Activated CD8-positive, alpha-beta memory T cell treated with anti-CD3 and anti-CD28 coated beads, Interleukin-2, amount 50 U/mL, for 4 hours (primary cell): ENCODE results near the gene NR4A2.

Experiments used
- DNase-seq: peaks from one replicate; pipeline ENCODE4 v3.0.0-alpha.2; 2020

NR4A2 gene

DNA sequence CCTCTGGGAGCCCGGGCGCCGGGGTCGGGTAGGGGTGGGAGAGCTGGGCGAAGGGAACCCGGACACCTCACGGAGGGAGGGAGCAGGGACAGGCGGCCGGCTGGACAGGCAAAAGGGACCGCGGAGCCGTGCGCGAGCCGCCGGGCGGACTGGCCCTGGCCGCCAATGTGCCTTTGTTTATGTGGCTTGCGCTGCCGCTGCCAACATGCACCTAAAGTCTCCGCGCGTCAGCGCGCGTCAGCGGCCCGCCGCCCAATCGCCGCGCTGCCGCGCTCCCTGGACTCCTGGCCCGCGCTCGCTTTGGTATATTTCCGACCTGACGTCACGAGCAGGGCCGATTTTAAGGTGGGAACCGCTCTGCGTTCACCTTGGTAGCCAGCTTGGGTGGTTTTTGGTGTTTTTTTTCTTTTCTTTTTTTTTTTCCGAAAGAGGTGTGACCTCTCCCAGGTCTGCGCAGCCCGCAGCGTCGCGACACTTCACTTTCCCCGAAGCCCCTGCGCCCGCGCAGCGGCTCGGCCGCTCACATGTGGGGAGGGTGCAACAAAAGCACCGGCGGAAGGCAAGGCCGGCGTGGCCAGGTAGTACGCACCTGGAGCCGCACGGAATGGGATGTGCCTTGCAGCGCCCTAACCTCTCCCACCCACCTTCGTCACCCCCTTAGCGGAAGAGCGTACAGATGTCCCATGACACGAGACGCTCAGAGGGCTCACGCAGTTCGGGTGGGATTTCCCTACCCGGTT, at the start of gene NR4A2:
TSS of gene NR4A2 (minus strand) at position 188 of the 740 bp plus-strand sequence. CDS start 2,535 bp downstream, outside the sequence.
- DNase-seq: peak; percentile 91

DNA sequence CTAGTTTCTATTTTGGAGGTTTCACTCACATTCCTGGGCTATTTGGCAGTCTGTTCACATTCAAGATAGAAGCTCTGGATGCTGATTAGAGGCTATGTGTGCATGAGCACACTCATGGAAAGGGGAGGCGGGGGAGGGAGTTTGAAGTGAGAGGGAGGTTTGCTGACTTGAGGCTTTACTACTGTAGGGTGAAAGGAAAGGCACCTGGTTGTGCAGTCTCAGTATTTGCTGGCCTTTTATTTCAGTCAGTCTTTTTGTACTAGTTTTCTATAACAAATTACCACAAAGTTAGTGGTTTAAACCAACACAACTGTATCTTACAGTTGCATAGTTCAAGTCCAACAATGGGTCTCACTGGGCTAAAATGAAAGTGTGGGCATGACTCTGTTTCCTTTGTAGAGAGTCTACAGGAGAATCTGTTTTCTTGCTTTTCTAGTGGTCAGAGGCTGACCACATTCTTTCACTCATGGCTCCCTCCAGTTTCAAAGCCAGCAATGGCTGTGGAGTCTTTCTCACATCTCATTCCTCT, 47.7 kb upstream of the NR4A2 start:
- DNase-seq: no peak

DNA sequence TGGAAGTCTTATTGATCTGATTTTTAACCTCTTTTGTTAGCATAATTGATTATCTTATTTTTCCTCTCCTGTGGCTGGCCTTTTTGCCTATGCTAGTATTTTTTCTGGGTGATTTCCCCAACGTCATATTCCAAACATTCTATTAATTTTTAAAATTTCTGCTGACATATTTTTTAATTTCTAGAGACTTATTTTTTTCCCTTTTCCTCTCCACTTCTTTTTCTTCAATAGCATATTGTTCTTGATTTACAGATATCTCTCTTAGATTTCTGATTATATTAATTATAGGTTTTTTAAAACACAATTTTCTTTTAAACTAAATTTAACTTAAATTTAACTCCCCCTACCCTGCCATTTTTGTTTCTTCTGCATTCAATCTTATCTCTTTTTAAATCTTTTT, 47.2 kb upstream of the NR4A2 start:
- DNase-seq: no peak

DNA sequence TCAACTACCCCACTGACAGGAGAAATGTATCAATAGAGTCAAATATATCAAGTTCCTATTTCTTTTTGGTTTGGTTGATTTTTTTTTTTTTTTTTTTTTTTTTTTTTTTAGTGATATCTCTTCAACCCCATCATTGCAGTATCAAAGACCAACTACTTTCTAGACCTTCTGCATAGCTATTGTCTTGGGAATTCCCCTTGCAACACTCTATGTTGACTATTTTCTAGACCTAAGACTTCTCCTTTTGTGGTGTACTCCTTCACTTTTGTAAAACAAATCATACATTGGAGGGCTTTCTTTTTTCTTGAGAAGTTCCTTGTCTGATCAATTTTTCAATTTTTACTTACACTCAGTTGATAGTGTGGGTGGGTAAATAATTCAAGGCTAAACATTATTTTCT, 46.5 kb upstream of the NR4A2 start:
- DNase-seq: no peak

DNA sequence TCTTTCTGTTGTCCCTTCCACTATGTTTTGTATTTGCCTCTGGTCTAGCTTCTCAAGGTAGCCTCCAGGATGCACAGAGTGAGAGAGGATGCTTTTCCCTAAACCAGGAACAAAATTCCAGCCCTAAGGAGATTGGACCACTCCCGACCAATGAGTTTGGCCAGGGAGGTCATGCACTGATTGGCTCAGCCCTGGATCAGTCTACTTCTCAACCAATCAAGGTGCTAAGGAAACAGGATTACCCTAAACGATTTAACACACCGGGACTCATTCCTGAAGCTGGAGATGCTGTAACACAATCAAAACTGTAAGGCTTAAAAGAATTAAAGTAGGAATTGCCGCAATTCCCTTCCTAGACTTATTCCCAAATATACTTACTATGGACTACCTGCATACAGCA, 34.2 kb upstream of the NR4A2 start:
- no peak for DNase-seq

DNA sequence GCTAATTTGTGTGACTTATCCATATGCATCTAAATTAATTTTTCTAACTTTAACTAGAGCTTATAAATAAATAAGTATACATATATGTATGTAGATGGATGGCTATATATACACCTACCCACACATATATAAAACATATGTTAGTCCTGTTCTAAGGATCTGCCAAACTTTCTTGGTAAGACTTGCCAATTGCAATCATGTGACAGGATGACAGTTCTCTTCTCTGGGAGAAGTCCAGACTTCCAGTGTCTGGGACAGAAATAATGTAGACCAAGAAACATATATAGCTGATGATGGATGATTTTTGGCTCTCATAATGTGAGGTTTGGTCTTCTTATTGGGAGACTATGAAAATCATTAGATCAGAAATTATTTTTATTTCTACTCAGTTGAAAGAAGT, 30.6 kb upstream of the NR4A2 start:
- no peak for DNase-seq

DNA sequence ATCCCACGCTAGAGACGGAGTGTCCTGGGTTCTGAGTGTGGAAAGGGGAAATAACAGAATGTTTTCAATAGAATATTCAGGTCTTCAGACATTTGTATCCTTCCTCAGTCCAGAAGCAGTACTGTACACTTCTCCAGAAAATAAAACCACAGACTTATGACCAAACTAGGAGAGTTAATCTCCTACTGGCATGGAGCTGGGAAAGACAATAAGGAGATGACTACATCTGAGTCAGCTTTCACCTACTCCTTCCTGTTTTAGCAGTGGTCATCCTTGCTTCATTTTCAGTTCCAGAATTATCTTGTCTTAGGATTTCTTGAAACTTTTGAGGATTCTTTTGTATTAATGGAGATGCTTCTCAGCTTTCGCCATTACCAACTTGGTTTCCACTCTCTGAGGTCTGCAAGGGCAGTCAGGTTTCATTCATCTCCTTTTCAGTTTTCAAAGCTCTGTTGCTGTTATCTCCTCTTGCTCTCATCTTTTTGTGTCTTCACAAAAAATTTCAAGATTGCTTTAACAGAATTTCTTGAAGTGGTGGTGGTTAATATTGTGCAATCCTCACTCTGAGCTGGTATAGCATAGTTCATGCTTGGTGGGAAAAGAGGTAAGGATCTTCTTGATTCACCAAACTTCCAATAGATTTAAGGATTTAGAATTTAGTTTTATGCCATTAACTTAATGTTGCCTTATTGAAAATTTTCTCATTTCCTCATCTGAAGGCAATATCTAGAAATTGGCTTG, 23.7 kb upstream of the NR4A2 start:
- no peak for DNase-seq

DNA sequence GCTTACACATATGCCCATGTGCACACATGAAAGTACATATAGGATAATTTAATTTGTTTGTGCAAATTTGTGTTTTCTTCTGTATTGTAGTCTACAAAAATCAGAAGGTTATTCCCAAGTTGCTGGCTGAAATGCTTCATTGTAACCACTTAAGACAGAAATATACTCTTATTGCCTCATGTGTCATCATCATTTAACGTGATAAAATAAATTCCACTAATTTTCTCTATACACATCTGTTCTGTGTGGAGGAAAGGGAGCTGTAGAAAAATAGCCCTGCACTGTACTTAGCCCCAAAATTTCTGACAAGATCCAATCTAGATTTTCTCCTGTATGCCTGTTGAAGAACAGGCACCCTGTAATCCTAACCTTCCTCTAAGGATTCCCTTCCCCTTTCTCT, 20.4 kb upstream of the NR4A2 start:
- no peak for DNase-seq

DNA sequence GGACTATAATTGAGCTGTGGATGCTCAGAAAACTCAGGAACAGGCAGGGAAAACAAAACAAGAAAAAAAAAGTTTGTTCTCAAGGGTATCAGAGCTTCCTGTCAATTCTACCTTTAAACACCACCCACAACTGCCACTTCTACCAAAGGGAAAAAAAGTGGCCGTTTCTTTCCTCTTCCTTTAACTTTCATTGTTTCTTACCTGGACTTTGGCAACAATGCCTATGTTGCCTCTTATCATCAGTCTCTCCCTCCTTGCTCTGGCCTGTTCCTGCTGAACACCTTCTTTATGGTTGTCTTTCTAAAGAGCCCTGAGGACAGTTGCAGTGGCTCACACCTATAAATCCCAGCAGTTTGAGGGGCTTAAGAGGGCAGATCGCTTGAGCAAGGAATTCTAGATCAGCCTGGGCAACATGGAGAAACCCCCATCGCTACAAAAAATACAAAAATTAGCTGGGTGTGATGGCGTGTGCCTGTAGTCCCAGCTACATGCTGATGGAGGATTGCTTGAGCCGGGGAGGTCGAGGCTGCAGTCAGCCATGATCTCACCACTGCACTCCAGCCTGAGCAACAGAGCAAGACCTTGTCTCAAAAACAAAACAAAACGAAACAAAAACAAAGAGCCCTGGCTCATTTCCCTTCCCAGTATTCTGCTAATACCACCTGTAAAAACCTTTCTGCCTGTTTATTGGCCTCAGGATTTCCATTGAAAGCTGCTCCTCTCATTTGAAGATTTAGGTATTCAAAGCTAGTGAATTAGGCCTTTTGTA, 18.0 kb upstream of the NR4A2 start:
- no peak for DNase-seq

DNA sequence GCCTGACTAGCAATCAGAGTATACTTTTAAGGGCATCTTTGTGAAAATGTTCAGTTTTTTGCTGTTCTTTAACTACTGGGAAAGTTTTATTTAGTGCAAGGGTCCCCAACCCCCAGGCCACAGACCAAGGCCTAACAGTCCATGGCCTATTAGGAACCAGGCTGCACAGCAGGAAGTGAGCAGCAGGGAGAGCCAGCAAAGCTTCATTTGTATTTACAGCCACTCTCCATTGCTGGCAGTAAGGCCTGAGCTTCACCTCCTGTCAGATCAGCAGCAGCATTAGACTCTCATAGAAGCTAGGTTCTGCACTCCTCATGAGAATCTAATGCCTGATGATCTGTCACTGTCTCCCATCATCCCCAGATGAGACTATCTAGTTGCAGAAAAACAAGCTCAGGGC, 17.1 kb upstream of the NR4A2 start:
- no peak for DNase-seq

DNA sequence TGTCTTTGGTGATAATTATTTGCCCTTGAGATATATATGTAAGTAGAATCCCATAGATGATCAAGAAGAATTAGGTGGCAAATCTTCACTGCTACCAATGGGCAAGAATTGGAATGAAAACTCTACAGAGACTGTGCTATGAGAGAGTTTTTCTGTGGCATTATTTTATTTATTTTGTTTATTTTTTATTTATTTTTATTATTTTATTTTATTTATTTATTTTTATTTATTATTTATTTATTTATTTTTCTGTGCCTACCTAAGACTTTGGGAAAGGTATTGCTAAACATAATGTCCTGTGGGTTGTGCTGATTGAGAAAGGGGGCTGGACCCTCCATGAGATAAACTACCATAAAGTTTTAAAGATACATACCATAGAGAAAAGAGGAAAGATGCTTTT, 16.6 kb upstream of the NR4A2 start:
- no peak for DNase-seq

DNA sequence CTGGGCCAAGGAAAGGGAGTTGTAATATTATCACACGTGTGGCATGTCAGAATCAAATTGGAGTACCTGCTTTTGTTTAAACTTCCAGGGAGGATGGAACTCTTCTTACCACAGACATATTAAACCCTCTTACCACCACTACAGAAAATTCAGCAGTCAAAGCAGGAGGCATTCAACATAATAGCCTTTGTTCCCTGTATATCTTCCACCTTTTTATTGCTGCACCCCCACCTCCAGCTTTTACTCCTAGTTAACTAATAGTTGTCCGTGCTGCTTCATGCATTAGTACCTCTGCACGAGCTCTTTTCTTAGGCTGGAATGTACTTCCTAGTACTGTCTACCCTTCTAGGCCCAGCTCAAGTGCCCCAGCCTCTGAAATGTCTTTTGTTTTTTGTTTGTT, 14.9 kb upstream of the NR4A2 start:
- DNase-seq: no peak

DNA sequence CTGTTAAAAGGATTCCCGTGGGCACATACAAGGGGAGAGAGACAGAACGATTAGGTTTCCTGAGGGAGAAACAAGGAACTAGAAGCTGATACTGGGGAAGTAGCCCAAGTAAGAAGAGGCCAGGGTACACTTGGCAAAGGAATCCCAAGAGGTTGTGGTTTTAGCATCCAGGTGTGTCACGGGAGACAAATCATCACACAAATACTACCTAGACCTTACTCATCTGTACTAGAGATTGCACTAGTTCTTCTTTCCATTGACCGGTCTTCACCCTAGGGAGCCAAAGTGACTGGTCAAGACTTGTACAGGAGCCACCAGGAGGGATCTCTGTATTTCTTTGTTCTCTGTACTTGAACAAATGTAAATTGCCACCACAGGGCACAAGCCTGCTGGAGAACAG, 14.2 kb upstream of the NR4A2 start:
- no peak for DNase-seq

DNA sequence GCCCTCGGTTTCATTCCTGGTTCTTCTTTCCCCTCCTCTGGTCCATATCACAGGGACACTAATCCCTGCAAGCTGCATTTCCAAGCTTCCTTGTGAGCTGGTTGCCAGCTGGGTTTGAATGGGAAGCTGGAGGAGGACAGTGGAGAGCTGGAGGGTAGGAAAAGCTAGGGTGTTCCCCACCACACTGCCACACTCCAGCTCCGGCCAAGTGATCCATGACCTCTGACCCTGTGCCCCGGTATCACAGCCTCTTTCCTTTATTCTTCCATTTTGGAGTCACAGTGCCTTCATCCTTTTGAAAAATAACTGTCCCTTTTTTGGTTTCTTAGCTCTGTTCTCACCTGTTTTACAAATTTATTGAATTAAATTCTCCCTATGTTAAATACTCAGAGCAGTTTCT, 13.1 kb upstream of the NR4A2 start:
- no peak for DNase-seq

DNA sequence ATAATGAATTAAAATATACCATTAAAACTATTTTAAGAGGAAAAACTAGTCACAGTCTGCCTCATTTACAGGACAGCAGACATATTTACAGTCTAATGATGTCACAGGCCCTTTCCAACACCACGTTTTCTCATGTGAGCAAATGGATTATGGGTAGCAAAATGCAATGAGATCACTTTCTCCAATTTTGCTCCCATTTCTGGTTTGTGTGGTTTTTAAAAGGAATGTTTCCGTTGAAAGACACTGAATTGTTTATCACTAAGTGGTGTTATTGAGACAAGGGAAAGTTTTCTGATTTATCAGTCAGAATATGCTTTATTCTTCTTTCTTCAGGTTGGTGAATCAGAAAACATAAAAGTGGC, 11.4 kb upstream of the NR4A2 start:
- DNase-seq: no peak

DNA sequence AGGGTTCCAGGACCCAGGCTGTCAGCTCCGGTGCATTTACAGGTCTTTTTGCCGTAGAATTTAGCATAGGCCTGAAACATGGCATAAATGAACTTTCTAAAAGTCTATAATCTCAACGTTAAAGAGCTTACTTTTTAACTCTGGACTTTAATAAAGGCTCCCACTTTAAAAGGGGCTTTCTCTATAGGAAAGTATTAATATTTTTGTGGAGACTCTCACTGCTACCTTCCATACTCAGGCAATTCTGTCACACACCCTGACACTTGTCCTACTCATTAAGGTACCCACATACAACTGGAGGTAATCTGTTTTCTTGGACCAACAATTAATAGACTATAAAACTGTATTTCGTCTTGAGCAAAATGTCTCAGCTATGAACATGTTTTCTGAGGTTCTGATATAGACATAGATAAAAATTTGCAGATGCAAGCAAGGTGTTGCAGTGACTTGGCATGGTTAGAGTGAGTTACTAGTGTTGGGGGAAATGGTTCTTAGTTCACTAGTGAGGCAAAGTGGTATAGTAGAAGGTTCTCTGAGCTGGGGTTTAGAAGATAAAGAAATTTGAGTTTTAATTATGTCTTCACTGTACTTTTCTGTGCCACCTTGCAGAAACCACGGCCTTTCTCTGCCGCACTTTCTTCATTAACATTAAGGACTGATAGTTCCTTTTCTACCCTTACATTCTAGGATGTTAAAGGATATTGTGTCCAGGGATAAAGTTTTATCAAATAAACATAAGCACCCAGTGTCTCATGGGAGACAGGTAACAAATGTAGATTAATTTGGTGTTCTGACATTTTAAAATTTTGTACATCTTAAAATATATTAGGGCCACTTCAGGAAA, 10.8 kb upstream of the NR4A2 start:
- no peak for DNase-seq

DNA sequence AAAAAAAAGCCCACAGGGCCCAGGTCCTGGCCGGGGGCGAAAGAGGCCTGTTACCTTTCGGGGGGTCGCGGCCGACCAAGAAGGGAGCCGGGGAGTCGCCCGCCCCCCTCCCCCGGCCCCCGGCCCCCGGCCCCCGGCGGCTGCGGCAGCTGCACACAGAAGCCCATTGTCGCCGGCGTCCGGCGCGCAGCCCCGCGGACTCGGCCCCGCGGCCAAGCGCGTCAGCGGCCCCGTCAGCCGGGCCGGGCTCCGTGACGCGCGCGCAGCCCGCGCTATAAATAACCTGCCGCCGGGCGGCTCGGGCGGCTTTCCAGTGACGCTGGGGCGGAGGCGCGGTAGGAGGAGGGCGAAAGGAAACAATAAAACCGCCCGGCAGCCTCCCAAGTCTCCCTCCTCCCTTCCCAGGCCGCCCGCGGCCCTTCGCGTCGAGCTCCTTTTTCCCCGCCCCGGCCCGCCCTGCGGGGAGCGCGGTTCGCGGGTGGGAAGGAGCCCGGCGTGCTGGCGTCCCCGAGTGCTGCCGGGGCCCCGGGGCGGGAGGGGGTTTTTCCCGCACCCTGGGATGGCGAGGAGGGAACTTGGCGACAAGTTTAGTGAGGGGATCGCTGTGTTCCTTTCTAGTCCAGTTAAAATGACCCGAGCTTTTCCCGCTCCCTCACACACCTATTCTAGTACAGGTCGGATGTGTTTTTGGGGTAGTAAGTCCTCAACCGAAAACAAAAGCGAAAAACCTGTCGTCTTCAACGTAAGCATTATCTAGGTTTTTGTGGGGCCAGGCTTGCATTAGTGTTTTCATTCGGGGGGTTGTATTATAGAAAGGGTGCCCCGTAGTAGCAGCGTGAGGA, 10.0 kb upstream of the NR4A2 start:
- peak; percentile 90 for DNase-seq

DNA sequence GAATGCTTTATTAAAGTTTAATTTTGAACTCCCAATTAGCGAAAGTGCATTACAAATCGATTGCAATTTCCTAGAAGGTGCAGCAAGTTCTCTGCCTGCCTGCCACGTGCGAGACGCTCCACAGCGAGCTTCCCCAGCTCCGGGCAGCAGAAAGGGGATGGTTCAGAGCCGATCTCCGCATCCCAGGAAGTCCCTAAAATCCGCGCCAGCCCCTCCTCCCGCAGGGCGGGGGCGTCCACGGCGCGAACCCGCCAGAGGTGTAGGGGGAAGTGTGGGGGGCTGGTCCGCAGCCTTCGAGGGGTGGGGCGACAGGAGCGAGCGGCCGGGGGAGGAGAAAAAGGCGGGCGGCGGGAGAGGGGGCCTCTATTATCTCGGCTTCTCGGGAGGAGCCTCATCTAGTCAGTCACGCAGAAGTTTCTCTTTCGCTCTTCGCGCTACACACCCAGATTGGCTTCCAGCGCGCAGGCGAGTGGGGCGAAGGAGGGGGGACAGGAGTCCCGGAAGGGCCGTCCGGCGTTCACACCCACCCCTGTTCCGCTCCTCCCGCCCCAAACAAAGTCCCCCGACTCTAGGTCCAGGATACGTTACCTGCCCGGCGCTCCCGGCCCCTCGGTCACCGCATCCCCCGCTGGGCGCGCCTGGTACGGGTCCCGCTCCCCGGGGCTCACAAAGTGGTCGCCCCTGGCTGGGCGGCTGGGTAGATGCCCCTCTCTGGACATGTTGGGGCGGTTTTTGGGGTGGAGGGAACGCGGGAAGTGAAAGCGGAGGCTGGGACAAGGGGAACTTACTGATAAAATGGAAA, 9.1 kb upstream of the NR4A2 start:
- DNase-seq: peak; percentile 91

DNA sequence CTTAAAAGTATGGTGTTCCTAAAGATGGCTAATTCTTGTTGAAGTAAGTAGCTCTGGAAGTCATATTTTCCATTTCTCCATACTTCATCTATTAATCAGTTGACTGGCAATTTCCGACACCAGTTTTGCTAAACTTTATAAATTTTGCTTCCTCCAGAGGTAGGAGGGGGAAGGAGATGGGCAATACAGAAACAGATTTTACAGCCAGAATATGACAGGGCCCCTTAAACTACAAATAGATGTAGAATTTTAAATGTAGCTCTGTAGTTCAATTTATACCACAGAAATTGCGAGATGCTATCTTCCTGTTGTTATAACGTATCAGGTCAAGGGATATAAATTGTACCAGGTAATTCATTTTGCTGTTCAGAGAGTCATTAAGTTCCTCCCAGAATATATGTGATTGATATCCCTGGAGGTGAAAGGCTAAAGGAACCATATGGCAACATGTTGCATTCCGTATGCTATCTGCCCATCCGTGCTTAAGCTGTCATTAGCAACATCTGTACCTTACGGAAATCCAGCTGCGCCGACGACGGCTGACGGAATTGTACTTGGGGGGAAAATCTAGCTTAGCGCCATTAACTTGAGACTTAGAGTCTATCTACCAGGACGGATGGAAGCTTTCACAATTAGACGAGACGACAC, 8.4 kb upstream of the NR4A2 start:
- peak; percentile 34 for DNase-seq

DNA sequence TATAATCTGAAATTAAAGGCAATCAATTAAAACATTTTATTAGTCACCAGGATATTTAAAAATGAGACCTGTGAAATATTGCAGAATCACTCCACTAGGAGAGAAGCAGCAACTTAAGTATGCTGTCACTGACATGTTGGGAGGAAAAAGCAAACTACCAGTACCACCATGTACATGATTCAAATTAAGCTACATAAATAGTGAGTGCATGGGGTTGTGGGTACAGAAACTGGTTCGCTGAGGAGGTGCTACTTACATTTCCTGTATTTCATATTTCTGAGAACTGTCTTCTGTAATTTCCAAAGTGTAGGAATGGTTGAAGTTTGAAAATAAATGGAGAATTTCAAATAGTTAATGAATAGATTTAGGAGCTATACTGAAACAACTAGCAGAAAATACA, 7.9 kb upstream of the NR4A2 start:
- DNase-seq: no peak
